Measurements from ENCODE around the gene PEX11G. TPM values are rescaled to one million over a fixed set of nuclear protein-coding genes. Genes with fewer than 3 reads are reported as not detected.
A peak's percentile ranks its signal among the peaks of the same experiment; 100 is the strongest.

The PEX11G gene
- total and polyA plus RNA-seq, 9 of the 15 experiments (the other 6 are each of a cell fraction or from before 2014, with no cell fraction given): 0.07 to 3.2 (median 0.70) TPM; not detected in 1

DNA sequence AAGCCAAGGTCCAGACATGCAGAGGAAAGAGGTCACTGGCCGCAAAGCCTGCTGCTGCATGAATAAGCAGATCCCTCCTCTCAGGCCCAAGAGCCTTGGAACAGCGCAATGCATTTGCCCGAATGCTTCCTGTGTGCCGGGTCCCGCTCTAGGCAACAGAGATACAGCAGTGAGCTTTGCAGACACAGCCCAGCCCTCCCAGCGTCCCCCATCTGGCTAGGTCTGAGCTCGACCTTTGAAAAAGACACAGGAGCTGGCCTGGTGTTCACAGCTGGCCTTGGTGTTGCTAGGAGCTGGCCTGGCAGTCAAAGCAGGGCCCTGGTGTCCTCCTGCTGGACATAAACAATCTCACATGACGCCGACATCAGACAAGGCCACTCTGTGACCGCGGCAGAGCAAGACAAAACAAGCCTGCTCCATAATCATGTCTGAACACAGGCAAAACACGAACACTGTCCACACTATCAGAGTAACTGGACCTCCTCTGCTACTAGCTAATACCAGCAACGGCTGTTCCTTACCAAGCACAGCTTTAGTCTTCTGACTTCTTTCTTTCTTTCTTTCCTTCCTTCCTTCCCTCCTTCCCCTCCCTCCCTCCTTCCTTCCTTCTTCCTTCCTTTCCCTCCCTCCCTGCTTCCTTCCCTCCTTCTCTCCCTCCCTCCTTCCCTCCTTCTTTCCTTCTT, 5.7 kb upstream of the PEX11G start (continued):
- TF ChIP-seq TFE3 (CRISPR knock-in tag; IDR thresholded peaks at IDR 0.05) (no peak), ILK (tag; IDR thresholded peaks at IDR 0.05; ENCODE audit: borderline replicate concordance, low read depth) (no peak), HDAC6 (IDR thresholded peaks at IDR 0.05; ENCODE audit: low read depth, low read length) (no peak), ZNF766 (CRISPR knock-in tag; conservative IDR thresholded peaks at IDR 0.05) (no peak), ZNF764 (CRISPR knock-in tag; IDR thresholded peaks at IDR 0.05; ENCODE audit: low read depth) (no peak), RBM39 (optimal IDR thresholded peaks at IDR 0.05; ENCODE audit: low read depth, low read length) (no peak), YY1 (IDR thresholded peaks at IDR 0.05; ENCODE audit: borderline replicate concordance in 1 of 3, control insufficient read depth in 1 of 3, extremely low read depth in 1 of 3, insufficient read depth in 3 of 3, insufficient read length in 1 of 3, insufficient replicate concordance in 2 of 3, low read depth in 1 of 3, low read length in 2 of 3) (peak in 1 of 3 experiments; percentile 9), U2AF2 (optimal IDR thresholded peaks at IDR 0.05; ENCODE audit: low read depth, low read length) (no peak), HSF4 (CRISPR knock-in tag; IDR thresholded peaks at IDR 0.05; ENCODE audit: borderline replicate concordance) (no peak), GATAD2B (IDR thresholded peaks at IDR 0.05; ENCODE audit: borderline replicate concordance) (no peak), ZZZ3 (IDR thresholded peaks at IDR 0.05) (no peak), ARHGAP35 (IDR thresholded peaks at IDR 0.05; ENCODE audit: partially characterized antibody) (peak; percentile 79), CEBPG (CRISPR knock-in tag; IDR thresholded peaks at IDR 0.05) (no peak), CEBPG (tag; conservative IDR thresholded peaks at IDR 0.05 in 1 of 2, IDR thresholded peaks at IDR 0.05 in 1 of 2) (no peak), MAFF (IDR thresholded peaks at IDR 0.05; ENCODE audit: low read length) (no peak), E2F4 (CRISPR knock-in tag; IDR thresholded peaks at IDR 0.05; ENCODE audit: low read depth) (no peak), ZNF217 (CRISPR knock-in tag; IDR thresholded peaks at IDR 0.05) (no peak), EP300 (IDR thresholded peaks at IDR 0.05; ENCODE audit: low read length) (no peak), ZNF41 (CRISPR knock-in tag; conservative IDR thresholded peaks at IDR 0.05) (no peak)
- TF ChIP-seq, protein P1, sequence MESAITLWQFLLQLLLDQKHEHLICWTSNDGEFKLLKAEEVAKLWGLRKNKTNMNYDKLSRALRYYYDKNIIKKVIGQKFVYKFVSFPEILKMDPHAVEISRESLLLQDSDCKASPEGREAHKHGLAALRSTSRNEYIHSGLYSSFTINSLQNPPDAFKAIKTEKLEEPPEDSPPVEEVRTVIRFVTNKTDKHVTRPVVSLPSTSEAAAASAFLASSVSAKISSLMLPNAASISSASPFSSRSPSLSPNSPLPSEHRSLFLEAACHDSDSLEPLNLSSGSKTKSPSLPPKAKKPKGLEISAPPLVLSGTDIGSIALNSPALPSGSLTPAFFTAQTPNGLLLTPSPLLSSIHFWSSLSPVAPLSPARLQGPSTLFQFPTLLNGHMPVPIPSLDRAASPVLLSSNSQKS (CRISPR knock-in tag; IDR thresholded peaks at IDR 0.05): no peak
- TF ChIP-seq, protein P2, sequence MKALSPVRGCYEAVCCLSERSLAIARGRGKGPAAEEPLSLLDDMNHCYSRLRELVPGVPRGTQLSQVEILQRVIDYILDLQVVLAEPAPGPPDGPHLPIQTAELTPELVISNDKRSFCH (CRISPR knock-in tag; IDR thresholded peaks at IDR 0.05): no peak
- TF ChIP-seq, protein P2 (tag; IDR thresholded peaks at IDR 0.05): no peak
- TF ChIP-seq, protein P3, sequence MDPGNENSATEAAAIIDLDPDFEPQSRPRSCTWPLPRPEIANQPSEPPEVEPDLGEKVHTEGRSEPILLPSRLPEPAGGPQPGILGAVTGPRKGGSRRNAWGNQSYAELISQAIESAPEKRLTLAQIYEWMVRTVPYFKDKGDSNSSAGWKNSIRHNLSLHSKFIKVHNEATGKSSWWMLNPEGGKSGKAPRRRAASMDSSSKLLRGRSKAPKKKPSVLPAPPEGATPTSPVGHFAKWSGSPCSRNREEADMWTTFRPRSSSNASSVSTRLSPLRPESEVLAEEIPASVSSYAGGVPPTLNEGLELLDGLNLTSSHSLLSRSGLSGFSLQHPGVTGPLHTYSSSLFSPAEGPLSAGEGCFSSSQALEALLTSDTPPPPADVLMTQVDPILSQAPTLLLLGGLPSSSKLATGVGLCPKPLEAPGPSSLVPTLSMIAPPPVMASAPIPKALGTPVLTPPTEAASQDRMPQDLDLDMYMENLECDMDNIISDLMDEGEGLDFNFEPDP (CRISPR knock-in tag; IDR thresholded peaks at IDR 0.05): no peak

Measured in K562 (cell line).